Activated T-cell treated with anti-CD3 and anti-CD28 coated beads for 1 hour (primary cell): ENCODE results near the gene PACSIN2.

Experiments
- DNase-seq: peaks from one replicate; pipeline ENCODE4 v3.0.0-alpha.2; 2020; ENCODE audit warnings: low read depth

Gene PACSIN2

GRCh38 chr22:42905702-42906183 is 109.2 kb downstream of the PACSIN2 start:
- DNase-seq, result no peak

- DNase-seq, result no peak
These were observed 109.7 kb downstream of the PACSIN2 start for GRCh38 chr22:42905217-42905616.

GRCh38 chr22:42904050-42904449 is 110.9 kb downstream of the PACSIN2 start:
- no peak for DNase-seq

GRCh38 chr22:42902875-42903510 is 112.0 kb downstream of the PACSIN2 start:
- no peak for DNase-seq

- DNase-seq, result no peak
These were observed 113.0 kb downstream of the PACSIN2 start for GRCh38 chr22:42901790-42902508.

- no peak for DNase-seq
These were observed 117.0 kb downstream of the PACSIN2 start for GRCh38 chr22:42897960-42898359.

GRCh38 chr22:42895541-42895981 is 119.4 kb downstream of the PACSIN2 start:
- DNase-seq, result no peak

- no peak for DNase-seq
These were observed 119.9 kb downstream of the PACSIN2 start for GRCh38 chr22:42895087-42895486.

GRCh38 chr22:42893371-42894150 is 121.4 kb downstream of the PACSIN2 start:
- no peak for DNase-seq

- no peak for DNase-seq
These were observed 122.2 kb downstream of the PACSIN2 start for GRCh38 chr22:42892571-42893316.

GRCh38 chr22:42892156-42892555 is 122.8 kb downstream of the PACSIN2 start:
- DNase-seq, result no peak

- no peak for DNase-seq
These were observed 123.3 kb downstream of the PACSIN2 start for GRCh38 chr22:42891696-42892095.

- no peak for DNase-seq
These were observed 123.9 kb downstream of the PACSIN2 start for GRCh38 chr22:42891008-42891407.

- DNase-seq, result no peak
These were observed 125.6 kb downstream of the PACSIN2 start for GRCh38 chr22:42889304-42889703.

GRCh38 chr22:42887523-42888507 is 127.1 kb downstream of the PACSIN2 start:
- DNase-seq, result no peak

GRCh38 chr22:42887120-42887519 is 127.8 kb downstream of the PACSIN2 start:
- DNase-seq, result no peak

- no peak for DNase-seq
These were observed 129.5 kb downstream of the PACSIN2 start for GRCh38 chr22:42885446-42885845.

GRCh38 chr22:42884616-42885375 is 130.2 kb downstream of the PACSIN2 start:
- no peak for DNase-seq

GRCh38 chr22:42883970-42884369 is 131.0 kb downstream of the PACSIN2 start:
- DNase-seq, result no peak

- DNase-seq, result no peak
These were observed 131.8 kb downstream of the PACSIN2 start for GRCh38 chr22:42883121-42883520.
